A204.1 (cell line): ENCODE measurements around the gene RAP1A.

Source experiments
- FAIRE-seq: peaks from 2 replicates; lab custom pipeline; 2012; peaks lifted over from hg19 to GRCh38; lab: Jason Lieb, UNC

The RAP1A gene

DNA sequence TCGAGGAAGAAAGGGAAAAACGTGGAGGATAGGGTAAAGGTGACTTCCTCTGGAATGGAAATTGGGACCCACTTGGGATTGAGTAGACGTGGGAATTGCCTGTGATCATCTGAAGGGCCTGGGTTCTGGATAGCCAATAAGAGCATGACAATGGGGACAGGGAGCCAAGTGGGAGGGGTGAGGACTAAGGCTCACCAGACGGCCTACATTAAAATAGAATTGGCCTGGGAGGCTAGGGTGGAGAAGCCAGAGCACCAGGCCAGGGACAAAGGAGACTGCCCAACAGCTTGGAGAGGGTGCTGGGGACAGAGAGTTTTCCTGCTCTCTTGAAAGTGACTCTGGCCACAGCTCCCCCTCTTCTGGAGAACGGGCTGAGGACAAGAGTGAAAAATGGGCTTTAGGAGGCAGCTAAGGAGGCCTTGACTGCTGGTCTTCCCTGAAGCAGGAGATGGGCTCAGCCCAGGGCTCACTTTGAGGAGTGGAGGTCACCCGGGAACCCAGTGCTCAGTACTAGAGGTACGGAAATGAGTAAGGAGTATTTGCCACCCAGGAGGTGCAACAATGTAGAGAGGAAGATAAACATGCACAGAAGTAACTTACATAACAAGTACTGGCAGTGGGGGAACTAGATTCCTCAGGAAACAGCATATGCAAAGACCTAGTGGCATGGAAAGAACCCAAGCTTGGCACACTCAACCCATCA lies 100.8 kb downstream of the RAP1A start:
- no peak for FAIRE-seq

DNA sequence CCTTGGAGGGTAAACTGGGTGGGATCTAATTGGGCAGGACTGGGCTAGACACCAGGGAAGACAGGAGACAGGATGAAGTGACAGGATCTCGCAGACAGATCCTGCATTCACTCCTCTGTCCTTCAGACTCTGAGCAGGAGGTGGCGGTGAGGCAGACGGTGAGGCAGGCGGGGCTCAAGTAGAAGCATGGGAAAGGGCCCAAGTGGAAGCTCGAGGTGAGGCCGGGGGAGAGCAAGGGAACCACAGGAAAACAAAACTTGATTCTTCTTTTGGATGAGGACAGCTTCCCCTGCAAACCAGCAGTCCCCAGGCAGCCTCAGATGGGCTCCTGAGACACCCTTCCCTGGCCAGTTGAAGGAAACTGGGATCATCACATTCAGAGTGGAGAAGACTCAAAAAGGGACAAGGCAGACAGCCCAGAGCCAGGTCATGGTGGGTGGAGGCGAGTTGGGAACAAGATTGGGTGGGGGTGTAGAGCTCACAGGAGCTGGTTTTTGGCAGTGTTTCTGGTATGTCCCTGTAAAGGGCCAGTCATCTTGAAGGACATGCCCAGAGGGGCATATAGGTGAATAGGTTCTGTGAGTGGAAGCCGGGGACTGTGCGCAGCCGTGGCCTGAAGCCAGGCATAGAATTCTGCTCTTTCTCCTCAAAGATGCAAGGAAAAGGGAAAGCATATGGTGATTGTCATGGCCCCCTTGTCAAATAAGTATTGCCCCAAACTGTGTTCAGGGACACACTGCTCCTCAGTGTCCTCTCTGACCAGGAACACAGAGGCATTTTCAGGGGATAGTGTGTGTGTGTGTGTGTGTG lies 101.6 kb downstream of the RAP1A start:
- no peak for FAIRE-seq

DNA sequence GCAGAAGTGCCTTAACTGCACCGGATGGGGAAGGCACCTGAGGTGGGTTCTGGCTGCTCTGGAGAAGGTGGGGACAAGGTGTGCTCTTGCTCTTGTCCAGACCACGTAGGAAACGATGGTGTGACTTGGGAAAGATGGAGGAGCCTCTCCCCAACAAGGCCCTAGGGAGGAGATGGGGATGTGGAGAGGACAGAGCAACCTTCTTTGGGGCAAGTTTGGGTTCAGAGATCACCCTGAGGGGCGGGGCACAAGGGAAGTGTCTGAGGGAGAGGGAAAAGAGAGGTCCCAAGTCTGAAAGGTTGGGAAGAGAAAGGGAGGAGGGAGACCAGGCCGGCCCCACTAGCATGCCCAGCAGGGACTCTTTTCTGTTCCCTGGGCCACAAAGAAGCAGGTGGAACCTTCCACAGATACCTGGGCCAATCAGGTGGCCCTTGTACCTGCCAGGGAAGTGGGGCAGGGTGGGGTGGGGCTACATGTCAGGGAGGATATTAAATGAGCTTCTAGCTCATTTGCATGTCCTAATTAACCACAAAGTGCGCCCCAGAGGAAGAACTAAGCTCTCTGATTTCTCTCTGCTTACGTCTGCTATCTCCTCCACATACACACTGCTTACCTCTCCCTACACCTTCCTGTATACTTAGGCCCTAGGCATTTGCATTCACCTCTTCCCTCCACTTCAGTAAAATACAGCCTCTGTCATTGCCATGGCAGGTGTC lies 103.7 kb downstream of the RAP1A start:
- FAIRE-seq = no peak

DNA sequence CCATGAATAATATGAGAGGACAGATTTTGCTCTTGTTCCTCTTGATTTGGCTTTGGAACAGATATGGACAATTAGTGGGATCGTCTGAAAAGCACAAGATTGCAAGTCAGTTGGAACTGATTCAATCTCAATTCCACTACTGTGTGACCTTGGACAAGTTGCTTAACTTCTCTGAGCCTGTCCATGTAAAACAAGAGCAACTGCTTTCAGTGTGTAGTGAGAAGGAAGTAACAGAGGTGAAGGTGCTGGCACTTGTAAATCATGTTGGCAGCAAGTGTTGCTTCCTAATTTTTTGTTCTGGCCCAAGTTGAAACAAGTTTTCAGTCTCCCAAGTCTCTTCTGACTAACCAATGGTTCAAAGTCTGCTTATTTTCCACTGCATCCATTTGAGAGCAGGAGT lies 104.3 kb downstream of the RAP1A start:
- FAIRE-seq = no peak

DNA sequence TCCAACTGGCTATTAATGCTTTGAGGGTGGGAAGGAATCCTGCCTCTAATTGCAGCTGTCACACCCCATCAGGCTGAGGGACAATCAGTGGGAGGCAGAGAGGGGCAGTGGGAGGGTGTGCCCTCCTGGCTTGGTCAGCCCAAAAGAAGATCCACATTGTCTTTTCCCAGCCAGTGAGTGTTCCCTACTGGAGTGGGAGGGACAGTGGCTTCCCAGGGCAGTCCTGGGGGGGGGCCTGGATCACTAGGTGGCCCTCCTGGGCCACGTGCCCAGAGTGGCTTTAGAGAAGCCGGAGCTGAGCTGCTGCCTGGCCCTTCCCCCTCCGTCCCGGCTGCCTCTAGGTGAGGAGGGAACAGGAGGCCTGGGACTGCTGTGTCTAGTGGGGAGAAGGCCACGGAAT lies 105.6 kb downstream of the RAP1A start:
- no peak for FAIRE-seq

DNA sequence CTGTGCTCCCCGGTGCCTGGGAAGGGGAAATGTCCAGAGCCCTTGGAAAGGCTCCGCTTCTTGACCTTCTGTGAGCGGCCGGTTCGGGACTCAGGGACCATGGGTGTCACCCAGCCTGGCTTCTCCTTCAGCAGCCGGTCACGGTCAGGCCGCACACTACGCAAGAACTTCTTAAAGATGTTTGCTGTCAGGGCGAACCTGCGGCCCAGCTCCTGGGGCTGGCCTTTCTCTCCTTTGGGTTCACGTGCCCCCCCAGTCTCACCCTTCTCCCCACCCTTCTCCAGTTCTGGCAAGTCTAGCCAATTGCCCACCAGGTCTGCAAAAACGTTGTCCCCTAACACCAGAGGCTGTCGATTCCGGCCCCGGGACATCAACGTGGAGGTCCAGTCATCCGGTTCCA lies 107.5 kb downstream of the RAP1A start:
- FAIRE-seq = no peak

DNA sequence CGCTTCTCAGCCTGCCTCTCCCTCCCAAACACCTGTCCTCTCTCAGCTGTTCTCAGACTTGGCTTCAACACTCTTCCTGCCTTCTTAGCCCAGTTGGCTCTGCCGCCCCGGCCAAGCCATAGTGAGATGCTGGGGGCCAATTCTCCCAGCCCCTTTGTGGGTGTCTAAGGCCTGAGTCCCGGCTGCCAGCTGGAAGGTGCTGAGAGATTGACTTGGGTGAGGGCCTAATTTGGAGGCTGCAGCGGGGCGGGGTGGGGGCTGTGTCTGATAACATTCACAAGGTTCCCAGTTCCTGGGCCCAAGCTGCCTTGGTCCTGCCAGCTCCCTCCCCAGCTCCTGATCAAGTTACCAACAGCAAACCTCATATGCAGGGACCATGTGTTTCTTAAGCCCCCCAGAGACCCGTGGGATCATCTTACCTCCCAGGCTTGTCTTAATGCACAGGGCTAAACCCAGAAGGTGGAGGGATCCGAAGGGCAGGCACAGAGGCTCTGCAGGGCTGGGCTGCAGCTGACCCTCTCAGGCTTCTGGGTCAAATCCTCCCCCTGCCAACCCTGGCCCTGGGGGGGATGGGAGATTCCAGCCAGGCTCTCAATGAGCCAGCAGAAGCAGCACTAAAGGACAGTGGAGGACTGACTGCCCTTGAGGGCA lies 109.8 kb downstream of the RAP1A start:
- no peak for FAIRE-seq

DNA sequence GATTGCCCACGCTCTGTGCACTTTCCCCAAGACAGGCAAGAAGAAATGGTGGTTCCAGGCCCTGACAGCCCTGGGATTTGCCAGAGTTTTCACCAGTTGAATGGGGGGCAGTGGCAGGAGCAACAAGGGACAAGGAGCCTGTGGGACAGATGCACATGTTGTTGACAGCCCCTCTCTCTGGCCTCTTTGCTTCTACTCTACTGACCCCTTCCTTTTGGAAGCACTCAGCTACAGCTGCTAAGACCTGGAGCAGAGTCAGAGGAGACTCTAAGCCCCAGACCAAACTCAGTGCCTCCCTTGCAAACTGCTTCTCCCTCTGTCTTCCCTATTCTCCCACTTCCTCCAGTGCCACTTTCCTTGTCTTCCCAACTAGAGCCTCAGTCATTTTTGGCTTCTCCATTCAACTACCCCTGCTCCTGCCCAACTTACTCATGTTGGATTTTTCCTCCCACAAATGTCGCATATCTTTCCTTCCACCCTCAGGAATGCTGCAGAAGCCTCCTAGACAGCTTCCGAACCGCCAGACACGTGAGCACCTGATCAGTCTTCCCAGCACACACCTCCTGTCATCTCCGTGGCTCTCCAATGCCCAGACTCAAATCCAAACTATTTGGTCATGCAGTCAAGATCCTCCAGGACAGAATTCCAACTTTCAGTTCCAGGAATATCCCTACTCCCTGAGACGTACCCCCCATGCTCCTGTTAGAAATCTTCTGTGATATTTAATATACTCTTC lies 110.5 kb downstream of the RAP1A start:
- no peak for FAIRE-seq

DNA sequence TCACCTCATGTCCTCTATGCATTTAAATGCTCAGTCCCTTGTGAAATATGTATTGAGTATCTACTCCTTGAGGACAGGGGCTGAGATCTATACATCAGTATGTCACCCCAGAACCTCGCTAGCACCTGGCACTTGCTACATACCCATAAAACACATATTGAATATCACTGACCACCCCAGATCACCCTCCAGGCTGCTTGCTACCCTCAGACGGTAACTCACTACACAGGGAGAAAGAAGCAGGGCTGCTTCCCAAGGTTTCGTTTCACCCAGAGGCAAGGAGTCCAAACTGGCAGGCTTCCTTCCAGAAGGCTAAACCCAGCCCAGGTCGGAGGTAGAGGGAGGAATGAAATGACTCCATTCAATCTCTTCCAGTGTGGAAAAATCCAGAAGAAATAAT lies 111.1 kb downstream of the RAP1A start:
- FAIRE-seq = no peak

DNA sequence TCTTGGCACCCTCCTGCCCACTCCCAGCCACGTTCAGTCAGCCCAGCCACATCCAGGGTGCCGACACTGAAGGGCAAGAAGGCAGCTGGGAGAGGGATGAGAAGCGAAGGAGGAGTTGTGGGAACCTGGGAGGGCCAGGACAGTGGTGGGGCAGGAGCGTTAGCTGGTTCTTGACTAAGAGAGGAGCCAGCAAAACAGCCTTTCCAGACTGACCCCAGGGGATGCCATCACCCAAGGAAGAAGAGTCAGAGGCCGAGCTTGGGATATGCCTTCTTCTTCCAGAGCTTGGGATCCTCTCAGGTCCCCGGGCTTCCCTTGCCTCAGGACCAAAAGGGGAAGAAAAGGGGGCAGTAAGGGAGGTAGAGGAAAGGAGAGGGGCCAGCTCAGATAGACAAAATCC lies 112.4 kb downstream of the RAP1A start:
- FAIRE-seq = no peak

DNA sequence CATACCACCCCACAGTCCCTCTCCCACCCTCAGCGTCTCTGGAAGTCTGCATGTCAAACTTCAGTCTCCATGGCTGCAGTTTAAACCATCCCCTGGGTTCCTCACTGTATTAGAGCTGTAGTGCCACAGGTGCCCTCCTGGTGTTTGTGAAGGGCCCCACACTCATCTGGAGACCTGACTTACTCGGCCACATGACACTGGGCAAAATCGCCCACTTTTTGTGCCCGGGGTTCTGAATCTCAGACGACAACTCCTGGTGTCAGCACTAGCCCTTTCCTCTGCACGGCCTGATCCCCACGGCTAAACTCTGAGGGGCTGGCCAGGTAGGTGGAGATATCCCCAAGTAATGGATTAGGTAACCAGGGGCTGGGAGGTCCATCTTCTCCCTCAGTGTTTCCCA lies 113.1 kb downstream of the RAP1A start:
- FAIRE-seq = no peak

DNA sequence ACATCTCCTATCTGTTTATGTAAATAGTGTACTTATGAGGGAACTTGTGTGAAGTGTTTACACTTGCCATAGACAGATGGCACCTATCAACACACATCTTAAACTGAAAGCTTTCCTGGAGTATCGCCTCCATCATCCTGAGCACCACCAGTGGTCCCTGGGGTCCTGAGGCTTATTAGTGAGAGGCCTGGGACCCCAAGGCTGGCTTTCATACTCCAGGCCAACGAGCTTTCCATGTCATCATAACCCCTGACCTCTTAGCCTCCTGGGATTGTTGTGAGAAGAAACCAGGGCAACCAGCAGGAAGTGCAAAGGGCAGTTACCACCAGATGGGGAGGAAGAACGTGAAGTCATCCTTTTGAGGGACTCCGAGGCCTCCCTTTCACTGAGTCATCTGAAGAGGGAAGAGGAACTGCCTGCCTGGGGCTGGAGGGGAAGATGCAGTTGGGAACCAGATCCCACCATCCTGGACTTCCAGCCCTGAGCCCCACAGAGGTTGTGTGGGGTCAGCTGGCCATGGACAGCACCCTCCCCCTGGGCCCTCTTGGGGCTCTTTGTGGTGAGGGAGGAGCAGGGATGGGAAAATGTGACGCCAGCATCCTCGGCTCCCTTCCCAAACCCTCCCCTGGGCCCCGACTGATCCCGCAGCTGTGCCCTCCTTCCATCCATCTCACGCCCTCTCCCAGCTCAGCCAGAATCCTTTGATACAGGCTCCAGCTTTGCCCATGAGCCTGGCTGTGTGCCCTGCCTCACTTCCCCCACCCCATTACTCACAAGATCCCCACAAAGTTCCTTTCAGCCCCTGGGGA lies 113.8 kb downstream of the RAP1A start:
- no peak for FAIRE-seq

DNA sequence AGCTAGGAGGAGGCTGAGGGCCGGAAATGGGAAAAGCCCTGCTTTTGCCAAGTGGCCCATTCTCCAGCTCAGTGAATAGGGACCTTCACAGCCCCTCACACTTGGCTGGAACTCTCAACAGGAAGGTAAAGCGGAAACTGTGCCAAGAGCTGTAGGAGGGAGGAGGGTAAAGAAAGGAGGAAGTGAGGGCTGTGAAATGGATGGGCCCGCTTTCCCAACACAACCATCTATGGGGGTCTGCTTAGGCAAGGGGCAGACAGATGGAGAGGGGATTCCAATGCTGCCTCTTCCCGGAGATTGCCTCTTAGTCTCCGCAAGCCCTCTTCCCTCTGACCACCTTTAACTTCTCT lies 114.4 kb downstream of the RAP1A start:
- FAIRE-seq = no peak

DNA sequence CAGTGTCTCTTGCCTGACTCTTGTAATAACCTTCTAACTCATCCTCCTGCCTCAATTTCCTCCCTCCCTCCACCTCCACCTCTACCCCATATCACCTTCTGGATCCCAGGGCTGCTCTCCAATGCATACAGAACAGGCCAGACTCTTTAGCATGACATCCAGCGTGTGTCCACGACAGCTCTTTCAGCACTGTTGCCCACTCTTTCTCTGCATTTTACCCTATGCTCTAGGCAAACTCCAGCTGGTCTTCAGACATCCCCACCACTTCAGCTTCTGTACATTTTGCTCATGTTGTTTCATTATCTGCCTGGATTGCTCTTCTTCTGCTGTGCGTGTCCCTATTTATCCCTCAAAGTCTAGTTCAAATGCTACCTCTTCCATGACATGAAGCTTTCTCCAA lies 114.8 kb downstream of the RAP1A start:
- FAIRE-seq = no peak

DNA sequence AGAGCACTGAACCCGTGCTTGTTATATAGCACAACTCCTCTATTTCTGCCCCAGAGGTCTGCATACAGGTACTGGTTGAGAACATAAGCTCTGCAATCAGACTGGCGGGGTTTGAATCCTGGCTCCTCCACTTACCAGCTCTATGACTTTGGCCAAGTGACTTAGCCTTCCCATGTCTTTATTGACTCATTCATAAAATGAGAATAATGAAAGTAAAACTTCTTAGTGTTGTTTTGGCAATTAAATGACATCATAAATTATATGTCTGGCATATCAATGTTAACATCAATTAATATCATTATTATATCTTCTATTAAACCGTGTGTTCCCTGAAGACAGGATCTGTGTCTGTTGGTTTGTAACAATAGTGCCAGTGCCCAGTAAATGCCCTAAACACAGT lies 115.3 kb downstream of the RAP1A start:
- no peak for FAIRE-seq

DNA sequence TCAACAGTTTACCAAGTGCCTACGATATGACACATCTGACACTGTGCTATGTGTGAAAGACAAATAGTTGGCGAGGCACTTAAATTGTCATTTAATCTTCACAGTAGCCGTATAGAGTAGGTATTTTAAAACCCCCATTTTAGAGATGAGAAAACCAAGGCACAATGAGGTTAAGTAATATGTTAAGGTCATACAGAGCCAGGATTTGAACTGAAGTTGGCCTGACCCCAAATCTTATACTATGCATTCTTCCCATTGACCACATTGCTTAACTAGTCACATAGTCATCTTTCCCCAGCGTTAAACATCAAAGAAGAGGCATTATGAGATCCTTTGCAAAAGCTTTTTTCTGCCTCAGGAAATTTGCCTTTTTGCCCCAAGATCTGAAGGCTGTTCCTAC lies 115.7 kb downstream of the RAP1A start:
- FAIRE-seq = no peak

DNA sequence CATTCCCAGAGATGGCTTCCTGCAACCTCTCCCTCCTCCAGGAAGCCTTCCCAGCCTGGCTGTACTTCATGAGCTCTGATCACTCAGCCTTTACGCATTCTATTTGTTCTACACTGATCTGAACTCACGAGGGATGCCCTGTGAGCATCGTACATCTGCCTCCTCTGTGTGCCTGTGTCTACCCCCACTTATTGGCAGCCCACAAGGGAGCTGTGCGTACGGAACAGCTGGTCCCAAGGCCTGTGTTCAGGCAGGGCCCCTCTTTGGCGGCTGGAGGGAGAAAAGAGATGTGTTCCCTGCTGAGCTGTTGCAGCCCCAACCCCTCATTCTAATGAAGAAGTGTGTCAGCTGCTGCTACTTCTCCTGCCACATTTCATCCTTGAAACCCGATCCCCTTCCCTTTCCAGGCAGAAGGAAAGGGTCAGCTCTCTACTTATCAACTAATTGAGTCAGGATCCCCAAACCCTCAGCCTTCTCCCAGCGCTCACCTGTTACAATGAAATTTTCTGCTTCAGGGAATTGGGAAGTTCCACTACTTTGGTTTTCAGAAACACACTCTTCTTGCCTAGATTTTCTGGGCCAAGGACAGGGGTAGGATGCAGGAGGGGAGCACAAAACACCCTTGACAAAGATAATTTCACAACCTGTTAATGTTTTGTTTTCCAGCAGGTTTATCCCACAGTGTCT lies 116.4 kb downstream of the RAP1A start:
- FAIRE-seq = no peak

DNA sequence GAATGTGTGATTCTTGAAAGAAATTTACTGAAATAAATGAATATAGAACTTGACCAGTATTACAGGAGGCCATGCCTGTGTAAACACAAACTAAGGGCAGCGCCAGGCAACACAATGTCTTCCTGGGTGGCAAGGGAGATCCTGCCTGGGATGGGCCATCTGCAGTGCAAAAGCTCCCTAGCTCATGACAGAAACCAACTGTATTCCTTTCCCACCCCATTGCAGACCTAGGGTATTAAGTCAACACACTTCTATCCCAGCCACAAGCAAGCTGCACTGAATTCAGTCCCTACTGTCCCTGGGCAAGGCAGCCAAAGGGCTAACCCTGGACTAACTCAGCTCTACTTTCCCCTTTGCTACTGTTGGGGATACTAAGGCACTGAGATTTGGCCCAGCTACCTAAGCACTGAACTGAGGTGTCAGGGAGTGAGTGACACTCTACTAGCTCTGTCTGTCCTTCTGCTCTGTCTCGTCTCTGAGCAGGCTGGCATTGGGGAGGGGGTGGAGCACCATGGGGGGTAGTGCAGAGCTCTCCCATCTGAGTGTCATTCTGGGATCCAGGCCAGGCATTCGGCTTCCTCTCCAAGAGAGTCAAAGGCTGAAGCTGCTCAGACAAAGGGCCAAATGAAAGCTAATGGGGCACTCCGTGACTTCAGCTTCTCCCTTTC lies 117.1 kb downstream of the RAP1A start:
- FAIRE-seq = no peak

DNA sequence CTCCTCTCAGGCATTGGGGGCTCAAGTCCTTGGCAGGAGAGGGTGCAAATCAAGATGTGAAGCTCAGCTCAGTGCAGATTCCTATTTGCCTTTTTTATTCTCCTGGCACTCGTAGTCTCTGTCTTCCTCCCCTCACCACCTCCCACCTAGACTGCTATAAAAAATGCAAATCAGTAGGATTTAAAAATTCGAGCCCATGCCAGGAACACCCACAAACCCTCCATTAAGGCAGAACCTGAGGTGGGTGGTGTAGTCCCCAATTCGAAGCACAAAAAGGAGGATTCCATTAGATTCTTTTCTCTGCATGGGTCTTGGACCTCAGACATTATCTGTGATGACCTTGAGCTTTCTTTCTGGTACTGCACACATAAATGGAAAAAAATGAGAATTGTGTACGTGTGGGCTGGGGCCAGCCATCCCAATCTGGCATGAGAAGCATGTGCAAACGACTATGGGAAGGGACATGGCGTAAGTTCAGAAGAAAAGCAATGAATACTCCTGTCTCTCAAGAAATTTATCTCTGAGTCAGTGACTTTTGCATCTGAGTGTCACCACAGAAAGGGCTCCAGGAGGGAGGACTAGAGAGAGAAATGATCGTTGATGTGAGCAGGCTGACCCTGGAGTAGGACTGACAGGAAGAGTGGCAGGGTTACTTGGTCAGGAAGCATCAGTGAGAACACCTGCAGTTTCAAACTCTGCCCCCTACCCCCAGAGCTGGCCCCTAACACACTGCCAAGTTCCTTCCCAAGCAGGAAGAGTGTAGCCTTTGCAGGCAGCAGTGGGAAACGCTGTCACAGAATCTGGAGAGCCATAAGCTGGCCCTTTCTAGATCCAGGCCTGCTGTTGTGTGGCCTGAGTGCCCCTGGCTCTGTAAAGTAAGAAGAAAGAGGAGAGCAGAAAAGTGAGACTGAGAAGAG lies 117.9 kb downstream of the RAP1A start:
- FAIRE-seq = no peak
